Effector CD8-positive, alpha-beta T cell (primary cell): Measurements from ENCODE around the gene ENGASE.

Source experiments
- DNase-seq: peaks from one replicate; lab custom pipeline; 2025; lab: John Stamatoyannopoulos, UW

ENGASE gene

DNA sequence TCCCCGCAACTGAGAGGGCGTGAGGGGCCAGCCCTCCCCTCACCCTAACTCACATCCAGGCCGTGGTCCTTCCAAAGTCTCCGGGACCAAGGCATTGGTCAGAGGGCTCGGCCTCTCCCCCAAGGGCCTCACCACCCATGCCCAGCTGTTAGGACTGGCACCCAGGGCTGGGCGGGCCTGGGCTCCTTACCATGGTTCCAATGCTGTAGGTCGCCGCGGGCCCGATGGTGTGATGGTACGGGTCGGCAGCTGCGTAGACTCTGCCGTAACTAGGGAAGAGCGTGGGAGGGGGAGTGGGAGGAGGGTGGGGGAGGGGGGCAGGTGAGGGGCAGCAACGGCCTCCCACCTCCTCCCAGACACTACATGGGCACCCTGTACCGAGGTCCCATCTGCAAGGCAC, 19.6 kb downstream of the ENGASE start:
- DNase-seq: no peak

DNA sequence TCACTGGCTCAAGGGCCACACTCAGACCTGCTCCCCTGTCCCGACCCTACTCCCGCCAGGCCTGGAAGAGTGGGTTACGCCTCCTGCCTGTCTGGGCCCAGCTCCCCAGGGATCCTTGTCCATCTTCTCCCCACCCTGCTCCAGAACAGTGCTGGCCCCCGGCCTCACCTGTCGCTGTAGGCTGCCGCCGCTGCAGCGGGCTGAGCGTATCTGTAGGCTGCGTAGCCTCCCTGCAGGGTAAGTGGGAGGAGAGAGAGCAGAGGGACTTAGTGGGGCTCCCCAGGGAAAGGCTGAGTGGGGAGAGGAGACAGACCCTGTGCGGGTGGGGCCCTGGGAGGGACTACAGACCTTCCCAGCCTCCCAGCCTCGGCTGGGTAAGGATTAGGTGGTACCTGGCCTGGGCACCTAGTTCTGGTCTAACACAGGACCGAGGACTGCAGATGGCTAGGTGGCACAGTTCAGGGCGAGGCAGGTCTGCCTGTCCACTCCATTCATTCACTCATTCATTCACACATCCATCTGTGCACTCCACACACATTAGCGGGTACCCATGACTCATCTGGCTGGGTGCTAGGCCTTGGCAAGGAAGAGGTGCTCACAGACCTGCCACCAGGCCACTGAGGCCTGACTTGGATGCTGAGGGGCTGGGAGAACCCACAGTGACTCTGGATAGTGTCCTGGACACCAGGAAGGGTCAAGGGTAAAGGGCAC, 20.9 kb downstream of the ENGASE start:
- DNase-seq: no peak

DNA sequence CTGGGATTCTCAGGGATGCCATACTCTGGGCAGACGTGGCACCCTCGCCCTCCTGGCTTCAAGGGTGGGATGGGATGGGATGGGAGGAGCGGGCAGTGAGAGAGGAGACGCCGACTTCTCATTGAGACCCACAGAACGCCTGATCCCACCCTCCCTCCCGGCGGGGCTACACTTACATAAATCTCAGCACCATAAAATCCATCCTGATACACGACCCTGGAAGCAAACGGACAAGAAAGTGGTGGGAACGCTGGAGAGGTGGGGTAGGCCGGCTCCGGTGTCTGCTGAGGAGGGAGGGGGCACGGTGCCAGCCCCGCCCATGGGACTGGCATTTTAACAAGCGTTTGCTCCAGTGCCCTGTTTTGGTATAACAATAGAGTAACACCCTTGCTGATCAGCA, 21.9 kb downstream of the ENGASE start:
- DNase-seq: no peak

GRCh38 chr17:79097226-79098055, 22.8 kb downstream of the ENGASE start:
- DNase-seq: peak; percentile 7

DNA sequence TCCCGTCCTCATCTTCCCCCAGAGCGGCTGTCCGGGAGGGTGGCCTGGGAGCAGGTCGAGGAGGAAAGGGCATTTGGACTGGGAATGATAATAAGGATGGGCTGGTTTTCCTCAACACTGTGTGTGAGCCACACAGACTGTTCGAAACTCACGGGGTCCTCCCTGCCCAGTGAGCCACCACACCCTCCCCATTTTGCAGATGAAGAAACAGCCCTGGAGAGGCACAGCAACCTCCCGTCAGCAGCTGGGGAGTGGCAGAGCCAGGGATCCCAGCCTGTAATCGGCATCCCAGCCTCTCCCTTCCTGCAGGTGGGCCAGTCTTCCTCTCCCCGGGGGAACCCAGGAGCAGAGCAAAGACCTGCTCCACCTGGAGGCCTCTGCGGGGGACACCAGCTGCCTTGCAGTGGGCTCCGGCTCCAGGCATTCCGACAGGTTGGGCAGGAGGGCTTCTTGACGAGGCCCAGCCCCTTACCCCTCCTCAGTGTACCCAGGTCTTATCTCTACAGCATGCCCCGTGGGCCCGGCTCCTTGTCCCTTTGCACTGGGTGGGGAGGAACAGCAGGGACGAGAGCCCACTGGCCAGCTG, 23.8 kb downstream of the ENGASE start:
- no peak for DNase-seq

- no peak for DNase-seq
Observed at GRCh38 chr17:79100405-79100804, 25.8 kb downstream of the ENGASE start.

- no peak for DNase-seq
Observed at GRCh38 chr17:79101111-79101673, 26.6 kb downstream of the ENGASE start.

GRCh38 chr17:79102214-79102613, 27.6 kb downstream of the ENGASE start:
- DNase-seq: no peak

DNA sequence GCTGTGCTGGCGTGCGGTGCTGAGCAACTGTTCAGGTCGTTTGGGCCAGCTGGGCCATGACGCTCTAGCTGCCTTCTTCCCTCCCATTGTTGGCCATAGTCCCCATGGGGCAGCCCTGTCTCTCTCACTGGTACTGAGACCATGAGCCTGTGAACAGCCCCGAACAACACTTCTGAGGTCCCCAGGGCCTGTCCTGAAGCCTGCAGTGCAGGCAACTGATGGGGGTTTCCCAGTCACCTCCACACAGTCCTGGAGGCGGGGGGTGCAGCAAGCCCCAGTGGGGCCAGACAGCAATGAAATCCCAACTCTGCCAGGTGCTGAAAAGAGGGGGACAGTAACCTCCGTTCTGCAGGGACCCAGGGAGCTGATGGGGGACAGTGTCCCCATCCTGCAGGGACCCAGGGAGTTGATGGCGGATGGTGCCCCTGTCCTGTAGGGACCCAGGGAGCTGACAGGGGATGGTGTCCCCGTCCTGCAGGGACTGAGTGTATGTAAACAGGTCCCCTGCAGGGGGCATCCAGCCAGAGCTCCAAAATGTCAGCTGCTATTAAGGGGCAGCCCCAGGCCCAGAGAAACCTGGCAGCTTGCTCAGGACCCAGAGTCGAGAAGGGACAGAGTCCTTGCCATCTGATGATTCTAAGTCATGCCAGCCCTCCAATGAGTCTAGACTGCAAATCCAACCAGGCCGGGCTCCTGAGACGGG, 30.4 kb downstream of the ENGASE start:
- no peak for DNase-seq

DNA sequence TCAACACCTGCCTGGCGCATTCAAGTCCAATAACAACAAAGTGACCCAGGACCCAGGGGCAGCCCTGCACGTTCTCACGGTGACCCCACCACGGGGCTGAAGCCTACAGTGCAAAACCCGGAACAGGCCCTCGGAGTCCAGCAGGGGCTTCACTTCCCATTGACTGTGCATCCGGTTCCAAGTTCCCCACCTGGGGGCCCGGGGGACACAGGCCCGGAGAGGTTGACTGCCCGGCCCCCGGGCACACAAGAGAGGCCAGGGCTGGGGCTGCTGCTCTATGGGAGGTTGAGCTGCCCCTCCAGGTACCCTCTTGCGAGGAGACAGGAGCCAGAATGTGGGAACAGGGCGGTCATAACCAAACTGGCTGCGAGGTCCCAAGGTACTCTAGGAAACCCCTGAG, 31.3 kb downstream of the ENGASE start:
- DNase-seq: no peak

GRCh38 chr17:79106958-79107357, 32.3 kb downstream of the ENGASE start:
- DNase-seq: no peak

- DNase-seq: no peak
Observed at GRCh38 chr17:79107499-79108231, 33.0 kb downstream of the ENGASE start.

DNA sequence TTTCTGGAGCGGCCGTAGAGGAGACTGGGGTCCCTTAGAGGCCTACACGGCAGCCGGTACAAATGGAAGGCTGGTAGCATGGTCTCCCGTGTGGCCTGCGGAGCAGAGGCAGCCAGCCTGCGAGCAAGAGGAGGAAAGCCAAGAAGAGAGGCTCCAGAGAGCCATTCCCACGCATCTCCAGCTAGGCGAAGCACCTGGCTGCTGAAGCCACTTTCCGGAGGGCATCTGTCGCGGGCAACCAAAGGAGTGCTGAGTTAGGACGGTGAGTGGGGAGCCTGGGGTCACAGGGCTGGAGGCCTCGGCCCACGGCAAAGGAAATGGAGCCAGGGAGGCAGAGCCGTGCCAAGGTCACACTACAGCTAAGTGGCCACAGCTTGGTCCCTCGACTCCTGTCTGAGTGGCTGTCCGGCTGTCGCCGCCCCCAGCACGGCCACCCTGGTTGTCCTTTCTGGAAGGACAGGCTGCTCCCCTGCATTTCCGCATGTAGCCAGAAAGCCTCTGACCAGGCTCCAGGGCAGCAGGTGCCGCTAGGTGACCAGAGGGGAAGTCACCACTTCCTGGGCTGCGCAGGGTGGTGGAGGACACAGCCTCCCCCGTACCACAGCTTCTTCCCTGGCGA, 33.7 kb downstream of the ENGASE start:
- DNase-seq: no peak

DNA sequence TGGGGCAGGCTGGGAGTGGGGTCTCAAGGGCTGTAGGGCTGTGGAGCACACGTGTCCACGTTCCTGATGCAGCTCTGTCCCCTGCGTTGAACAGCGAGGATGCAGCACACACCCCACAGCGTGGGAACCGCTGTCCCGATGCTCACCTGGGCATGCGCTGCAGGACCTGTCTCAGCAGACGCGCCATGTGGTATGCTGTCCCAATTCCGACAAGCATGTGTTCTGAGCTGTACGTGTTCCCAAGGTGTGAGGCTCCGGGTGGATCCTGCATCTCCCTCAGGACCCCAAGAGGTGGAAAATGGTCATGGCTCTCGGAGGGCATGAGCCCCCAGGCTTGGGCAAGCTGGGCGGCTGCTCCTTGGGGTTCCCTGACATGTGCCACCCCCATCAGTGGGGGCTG, 34.2 kb downstream of the ENGASE start:
- DNase-seq: no peak

- no peak for DNase-seq
Observed at GRCh38 chr17:79109584-79109983, 35.0 kb downstream of the ENGASE start.

GRCh38 chr17:79111097-79111496, 36.5 kb downstream of the ENGASE start:
- DNase-seq: no peak

DNA sequence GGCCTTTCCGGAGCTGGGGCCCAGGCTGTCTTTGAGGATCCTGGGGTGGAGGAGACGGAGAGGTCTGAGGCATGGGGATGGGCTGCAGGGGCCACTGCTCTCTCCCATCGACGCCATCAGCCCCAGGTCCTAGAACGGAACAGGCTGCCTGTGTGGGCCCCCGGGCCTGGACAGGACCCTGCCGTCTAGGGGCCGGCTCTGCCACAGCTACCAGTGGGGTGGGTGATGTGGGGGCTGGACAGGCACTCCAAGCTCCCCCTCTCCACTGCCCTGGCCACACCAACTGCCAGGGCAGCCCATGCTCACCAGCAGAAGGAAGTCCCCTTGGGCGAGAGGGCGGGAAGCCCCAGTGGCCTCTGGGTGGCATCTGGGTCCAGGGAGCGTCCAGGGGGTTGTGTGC, 37.8 kb downstream of the ENGASE start:
- no peak for DNase-seq

DNA sequence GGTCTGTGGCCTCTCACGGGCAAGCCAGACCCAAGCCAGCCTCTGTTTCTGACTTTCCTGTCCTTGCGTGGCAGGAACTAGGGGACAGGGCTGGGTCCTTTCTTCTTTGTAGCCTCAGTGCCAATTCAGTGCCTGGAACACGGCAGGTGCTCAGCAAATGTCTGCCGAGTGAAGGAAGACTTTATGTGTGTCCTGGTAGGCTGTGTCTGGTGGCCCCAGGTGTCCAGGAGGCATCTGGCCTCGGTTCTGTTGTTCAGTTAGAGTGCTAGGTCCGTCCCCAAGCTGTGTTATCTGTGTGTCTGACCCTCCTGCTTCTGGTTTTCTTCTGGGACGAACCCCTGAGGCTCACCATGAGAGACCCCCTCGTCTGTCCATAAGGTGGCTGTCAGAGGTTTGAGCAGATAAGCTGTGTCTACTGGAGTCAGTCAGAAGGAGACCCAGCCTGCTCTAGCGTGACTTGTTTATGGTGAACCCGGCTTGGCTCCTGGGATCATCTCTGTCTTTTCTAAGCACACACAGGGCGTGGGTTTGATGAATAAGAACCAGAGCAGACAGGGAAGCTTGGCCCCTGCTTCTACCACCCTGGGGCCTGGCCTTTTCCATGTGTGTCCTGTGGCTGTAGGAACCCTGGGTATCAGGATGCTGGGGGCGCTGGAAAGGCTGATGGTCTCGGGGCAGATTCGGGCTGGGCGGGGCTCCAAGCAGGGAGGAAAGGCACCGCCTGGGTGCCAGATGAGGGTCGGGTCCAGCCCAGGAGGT, 39.3 kb downstream of the ENGASE start:
- DNase-seq: no peak

GRCh38 chr17:79114458-79115301, 40.1 kb downstream of the ENGASE start:
- DNase-seq: no peak
